HepG2 (cell line): ENCODE data around the gene SLU7. TPM values are rescaled to one million over a fixed set of nuclear protein-coding genes. Genes with fewer than 3 reads are reported as not detected.

Experiments
- ATAC-seq: fragments of 200-7000 bp; cut with Tn5 transposase; 3 replicates; pipeline ENCODE4 v1.9.1; 2020; ENCODE audit warnings: mild to moderate bottlenecking, moderate library complexity
- BruUV-seq: library from RNA; stranded (reverse); fragments of 400-500 nt; replicated peaks from 2 replicates; lab custom pipeline; 2021; lab: Mats Ljungman, UMichigan
- CTCF ChIA-PET: fragments of 300-600 bp; formaldehyde crosslinking; extraction: SDS; loops from one replicate; lab custom pipeline; 2021; ENCODE audit warnings: low total read pairs, inconsistent platforms, low intra/inter-chr PET ratio; lab: Yijun Ruan, JAX
- POLR2A ChIA-PET: fragments of 350-600 bp; sonication (Branson Sonifier 250); formaldehyde crosslinking; loops from one replicate; lab custom pipeline; 2020; ENCODE audit warnings: antibody characterized with exemption, inconsistent platforms; lab: Yijun Ruan, JAX
- DNase-seq: peaks from one replicate; pipeline ENCODE4 v3.0.0-alpha.2; 2015; ENCODE audit warnings: low spot score
- FAIRE-seq: peaks from 3 replicates; lab custom pipeline; 2011; peaks lifted over from hg19 to GRCh38; lab: Jason Lieb, UNC
- H2AFZ ChIP-seq: one replicate; pipeline ENCODE4 v1.6.1; 2011; ENCODE audit warnings: low read length, inconsistent platforms
- H3K27ac ChIP-seq: fragments of 300-600 bp; 3 replicates; pipeline ENCODE4 v1.8.0; 2011; ENCODE audit warnings: mixed run types, mild to moderate bottlenecking, mixed read lengths, low read length, inconsistent platforms; ENCODE audit not compliant: insufficient read depth; ENCODE audit errors: extremely low read length
- H3K27me3 ChIP-seq, 2 experiments: fragments of 200-600 bp in 1 of 2; 2 replicates in 1 of 2; 3 replicates in 1 of 2; pipeline versions ENCODE4 v1.6.0 to v1.8.0; 2011; ENCODE audit warnings: low read length in 2 of 2, mild to moderate bottlenecking in 2 of 2, moderate library complexity in 2 of 2, inconsistent platforms in 1 of 2; ENCODE audit not compliant: insufficient read depth in 2 of 2, control insufficient read depth in 1 of 2
- H3K36me3 ChIP-seq, 2 experiments: fragments of 200-600 bp in 1 of 2; replicated peaks in 1 of 2; 2 replicates in 1 of 2; 3 replicates in 1 of 2; pipeline versions ENCODE4 v1.5.1 to v1.8.0; 2011; ENCODE audit warnings: low read length in 2 of 2, inconsistent platforms in 1 of 2; ENCODE audit not compliant: insufficient read depth in 2 of 2, control insufficient read depth in 1 of 2
- H3K4me1 ChIP-seq: 2 replicates; pipeline ENCODE4 v1.5.1; 2012; ENCODE audit warnings: low read length, inconsistent platforms; ENCODE audit not compliant: insufficient read depth
- H3K4me2 ChIP-seq: 2 replicates; pipeline ENCODE4 v1.6.0; 2011; ENCODE audit warnings: low read depth, low read length, inconsistent platforms
- H3K4me3 ChIP-seq, 3 experiments: fragments of 200-600 bp in 1 of 3; sonication (generic), shearing (Covaris generic) in 1 of 3; replicated peaks in 1 of 3; 2 replicates each; pipeline ENCODE4 v1.5.1; 2011 to 2016; ENCODE audit warnings: low read length in 3 of 3, inconsistent platforms in 2 of 3, low read depth in 2 of 3, mild to moderate bottlenecking in 2 of 3, control low read depth in 1 of 3, mixed read lengths in 1 of 3; ENCODE audit not compliant: insufficient read depth in 1 of 3
- H3K79me2 ChIP-seq: one replicate; pipeline ENCODE4 v1.6.1; 2011; ENCODE audit warnings: low read length, inconsistent platforms; ENCODE audit not compliant: insufficient read depth
- H3K9ac ChIP-seq: 2 replicates; pipeline ENCODE4 v1.6.0; 2011; ENCODE audit warnings: mild to moderate bottlenecking, low read depth, low read length, inconsistent platforms; ENCODE audit not compliant: insufficient read depth
- H3K9me3 ChIP-seq: 2 replicates; pipeline ENCODE4 v1.5.1; 2012; ENCODE audit warnings: mild to moderate bottlenecking, low read length
- H4K20me1 ChIP-seq: 2 replicates; pipeline ENCODE4 v1.6.0; 2011; ENCODE audit warnings: inconsistent platforms, mild to moderate bottlenecking, low read length, moderate library complexity; ENCODE audit not compliant: insufficient read depth
- FLYWCH1 ChIP-seq: sonication (generic); formaldehyde crosslinking; IDR thresholded peaks from 2 replicates; pipeline ENCODE4 v1.8.1; 2023; ENCODE audit warnings: mild to moderate bottlenecking, missing genetic modification reagents
- IRF2 ChIP-seq: IDR thresholded peaks from 2 replicates; pipeline ENCODE4 v1.6.1; 2018; ENCODE audit warnings: missing genetic modification reagents, missing compliant biosample characterization
- KMT2B ChIP-seq: IDR thresholded peaks from 2 replicates; pipeline ENCODE4 v1.6.1; 2016; ENCODE audit warnings: missing genetic modification reagents, missing compliant biosample characterization
- NR2F2 ChIP-seq: IDR thresholded peaks from 2 replicates; pipeline ENCODE4 v1.6.1; 2012; ENCODE audit warnings: low read depth, inconsistent platforms, borderline replicate concordance
- SRSF9 ChIP-seq: fragments of 200-400 bp; formaldehyde crosslinking; IDR thresholded peaks from 2 replicates; pipeline ENCODE4 v1.6.1; 2018; ENCODE audit warnings: borderline replicate concordance, mild to moderate bottlenecking, low read depth, low read length; ENCODE audit not compliant: insufficient read depth, poor library complexity, severe bottlenecking
- ZNF101 ChIP-seq: sonication (generic); formaldehyde crosslinking; IDR thresholded peaks from 2 replicates; pipeline ENCODE4 v1.4.0; 2020; ENCODE audit warnings: mild to moderate bottlenecking, low read depth, missing genetic modification reagents, borderline replicate concordance
- ZNF274 ChIP-seq: sonication (generic); formaldehyde crosslinking; IDR thresholded peaks from 2 replicates; pipeline ENCODE4 v1.5.1; 2020; ENCODE audit warnings: mild to moderate bottlenecking, missing genetic modification reagents
- ZNF598 ChIP-seq: sonication (generic); formaldehyde crosslinking; IDR thresholded peaks from 2 replicates; pipeline ENCODE4 v1.5.1; 2020; ENCODE audit warnings: mild to moderate bottlenecking, missing genetic modification reagents, borderline replicate concordance
- WGBS: methylation state at CpG from one replicate; pipeline ENCODE4 v1.1.6; 2017; ENCODE audit warnings: low lambda C conversion rate; 5-methylcytosine and 5-hydroxymethylcytosine counted together
- in situ Hi-C: cut with HindIII; loops from 2 replicates; pipeline ENCODE4 v1.10.0; 2017; ENCODE audit warnings: low pct_unique_long_range_greater_than_20kb; ENCODE audit not compliant: extremely low pct_ligation_motif_present
- intact Hi-C: fragments of 100-400 bp; cut with micrococcal nuclease; formaldehyde crosslinking; loops from one replicate; pipeline ENCODE4 v1.10.0; 2022; ENCODE audit not compliant: unreplicated experiment
- polyA plus RNA-seq, 8 experiments: library from polyadenylated mRNA; depleted of rRNA in 3 of 8; stranded (reverse) in 7 of 8; unstranded in 1 of 8; fragments of >200 nt; fragmentation: Illumina TruSeq in 4 of 8; extraction: Trizol in 4 of 8; gene quantifications; 2 replicates each; pipeline versions ENCODE4 v1.2.1 to v1.2.3, GENCODE V29; 2011 to 2016; ENCODE audit warnings: low read depth in 4 of 8, missing spikeins in 1 of 8, mixed read lengths in 1 of 8; ENCODE audit not compliant: insufficient read depth in 1 of 8
- total RNA-seq, 5 experiments: library from RNA; depleted of rRNA; stranded (reverse); fragments of >200 nt; fragmentation: Illumina TruSeq; extraction: Trizol; gene quantifications; 2 replicates each; pipeline ENCODE4 v1.2.3, GENCODE V29; 2016; ENCODE audit warnings: low read depth in 1 of 5
- TF ChIP-seq, protein P1 (sequence below): sonication (generic); formaldehyde crosslinking; IDR thresholded peaks from 2 replicates; pipeline ENCODE4 v1.4.0; 2020; ENCODE audit warnings: low read depth, mild to moderate bottlenecking, missing genetic modification reagents
- TF ChIP-seq, protein P2 (sequence below): sonication (generic); formaldehyde crosslinking; IDR thresholded peaks from 2 replicates; pipeline ENCODE4 v1.8.0; 2022; ENCODE audit warnings: missing genetic modification reagents, mild to moderate bottlenecking, moderate library complexity, borderline replicate concordance
- TF ChIP-seq, protein P3 (sequence below): sonication (generic); formaldehyde crosslinking; IDR thresholded peaks from 2 replicates; pipeline ENCODE4 v1.5.0; 2020; ENCODE audit warnings: missing genetic modification reagents
- TF ChIP-seq, protein P4 (sequence below): sonication (generic); formaldehyde crosslinking; IDR thresholded peaks from 2 replicates; pipeline ENCODE4 v1.4.0; 2020; ENCODE audit warnings: mild to moderate bottlenecking, missing genetic modification reagents

SLU7 gene
- total and polyA plus RNA-seq, 2 of the 13 experiments (the other 11 are each of a cell fraction or from before 2014, with no cell fraction given): 24.0 to 39.2 TPM

DNA sequence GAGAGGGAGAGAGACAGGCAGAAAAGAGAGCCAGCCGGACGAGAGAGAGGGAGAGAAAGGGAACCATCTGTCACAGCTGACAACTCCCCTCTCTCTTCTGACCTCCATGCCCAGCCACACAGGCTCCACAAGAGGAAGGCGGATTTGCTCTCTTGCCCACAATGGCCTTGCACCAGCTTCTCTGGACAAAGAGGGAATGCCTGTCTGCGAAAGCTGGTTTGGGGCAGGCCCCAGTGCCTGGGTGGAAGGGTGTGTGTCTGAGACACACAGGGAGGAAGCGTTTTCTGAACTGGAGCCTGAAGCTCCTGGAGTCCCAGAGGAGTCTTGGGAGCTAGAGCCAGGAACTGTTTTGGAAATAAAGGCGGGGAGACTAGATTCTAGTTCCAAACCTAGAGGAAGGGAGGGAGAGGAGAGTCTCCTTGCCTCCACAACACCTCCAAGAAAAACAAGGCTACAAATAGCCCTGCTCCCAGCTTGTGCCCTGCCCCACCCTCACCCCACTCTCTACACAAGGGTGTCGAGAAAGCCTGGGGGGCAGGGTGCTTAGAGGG, 60.9 kb downstream of the SLU7 start:
- H3K27ac ChIP-seq: no peak overlapping the region
- no peak; the same call in 2 of the 3 replicates for ATAC-seq
- no peaks in the 10 kb centered on the region for H4K20me1 ChIP-seq
- 34% methylated on average over 7 of the region's 7 CpGs for WGBS
- DNase-seq: no peak
- CTCF ChIA-PET: no interaction called here
- FAIRE-seq: no peak
- no peaks in the 10 kb centered on the region for H3K9me3 ChIP-seq
- no peaks in the 10 kb centered on the region for H3K4me1 ChIP-seq
- H3K79me2 ChIP-seq: no peaks in the 10 kb centered on the region
- H3K9ac ChIP-seq: no peak overlapping the region
- no peak overlapping the region; the same call in 1 of the 2 replicates for H3K4me2 ChIP-seq
- H2AFZ ChIP-seq: peak overlapping the region; percentile 54
- no peak overlapping the region for H3K4me3 ChIP-seq
- intact Hi-C loops: no loop called here
- POLR2A ChIA-PET: no interaction called here
- TF ChIP-seq, protein P1, sequence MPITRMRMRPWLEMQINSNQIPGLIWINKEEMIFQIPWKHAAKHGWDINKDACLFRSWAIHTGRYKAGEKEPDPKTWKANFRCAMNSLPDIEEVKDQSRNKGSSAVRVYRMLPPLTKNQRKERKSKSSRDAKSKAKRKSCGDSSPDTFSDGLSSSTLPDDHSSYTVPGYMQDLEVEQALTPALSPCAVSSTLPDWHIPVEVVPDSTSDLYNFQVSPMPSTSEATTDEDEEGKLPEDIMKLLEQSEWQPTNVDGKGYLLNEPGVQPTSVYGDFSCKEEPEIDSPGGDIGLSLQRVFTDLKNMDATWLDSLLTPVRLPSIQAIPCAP: no peak
- TF ChIP-seq NR2F2 (no peak), SRSF9 (no peak), ZNF598 (CRISPR knock-in tag) (no peak), FLYWCH1 (no peak), IRF2 (no peak), KMT2B (no peak), ZNF274 (CRISPR knock-in tag) (no peak), ZNF101 (CRISPR knock-in tag) (no peak)
- TF ChIP-seq, protein P2, sequence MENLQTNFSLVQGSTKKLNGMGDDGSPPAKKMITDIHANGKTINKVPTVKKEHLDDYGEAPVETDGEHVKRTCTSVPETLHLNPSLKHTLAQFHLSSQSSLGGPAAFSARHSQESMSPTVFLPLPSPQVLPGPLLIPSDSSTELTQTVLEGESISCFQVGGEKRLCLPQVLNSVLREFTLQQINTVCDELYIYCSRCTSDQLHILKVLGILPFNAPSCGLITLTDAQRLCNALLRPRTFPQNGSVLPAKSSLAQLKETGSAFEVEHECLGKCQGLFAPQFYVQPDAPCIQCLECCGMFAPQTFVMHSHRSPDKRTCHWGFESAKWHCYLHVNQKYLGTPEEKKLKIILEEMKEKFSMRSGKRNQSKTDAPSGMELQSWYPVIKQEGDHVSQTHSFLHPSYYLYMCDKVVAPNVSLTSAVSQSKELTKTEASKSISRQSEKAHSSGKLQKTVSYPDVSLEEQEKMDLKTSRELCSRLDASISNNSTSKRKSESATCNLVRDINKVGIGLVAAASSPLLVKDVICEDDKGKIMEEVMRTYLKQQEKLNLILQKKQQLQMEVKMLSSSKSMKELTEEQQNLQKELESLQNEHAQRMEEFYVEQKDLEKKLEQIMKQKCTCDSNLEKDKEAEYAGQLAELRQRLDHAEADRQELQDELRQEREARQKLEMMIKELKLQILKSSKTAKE (CRISPR knock-in tag): no peak
- TF ChIP-seq, protein P3, sequence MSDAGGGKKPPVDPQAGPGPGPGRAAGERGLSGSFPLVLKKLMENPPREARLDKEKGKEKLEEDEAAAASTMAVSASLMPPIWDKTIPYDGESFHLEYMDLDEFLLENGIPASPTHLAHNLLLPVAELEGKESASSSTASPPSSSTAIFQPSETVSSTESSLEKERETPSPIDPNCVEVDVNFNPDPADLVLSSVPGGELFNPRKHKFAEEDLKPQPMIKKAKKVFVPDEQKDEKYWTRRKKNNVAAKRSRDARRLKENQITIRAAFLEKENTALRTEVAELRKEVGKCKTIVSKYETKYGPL (CRISPR knock-in tag): no peak
- TF ChIP-seq, protein P4, sequence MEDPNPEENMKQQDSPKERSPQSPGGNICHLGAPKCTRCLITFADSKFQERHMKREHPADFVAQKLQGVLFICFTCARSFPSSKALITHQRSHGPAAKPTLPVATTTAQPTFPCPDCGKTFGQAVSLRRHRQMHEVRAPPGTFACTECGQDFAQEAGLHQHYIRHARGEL (CRISPR knock-in tag): no peak
- no TSS peak for BruUV-seq
- H3K36me3 ChIP-seq: no peaks in the 10 kb centered on the region
- no peaks in the 10 kb centered on the region; a peak in 3 of 5 replicates for H3K27me3 ChIP-seq
- in situ Hi-C loops: no loop called here
